Stimulated activated CD4-positive, alpha-beta T cell treated with anti-CD3 and anti-CD28 coated beads, TNF-alpha, amount 100 ng/mL, for 1 hour (primary cell): Measurements from ENCODE around the gene ARID5B.

Experiments
- DNase-seq, 3 donors: peaks; one replicate each; pipeline ENCODE4 v3.0.0-alpha.2; 2020; ENCODE audit warnings: low read depth in 3 of 3, low spot score in 1 of 3

The ARID5B gene

DNA sequence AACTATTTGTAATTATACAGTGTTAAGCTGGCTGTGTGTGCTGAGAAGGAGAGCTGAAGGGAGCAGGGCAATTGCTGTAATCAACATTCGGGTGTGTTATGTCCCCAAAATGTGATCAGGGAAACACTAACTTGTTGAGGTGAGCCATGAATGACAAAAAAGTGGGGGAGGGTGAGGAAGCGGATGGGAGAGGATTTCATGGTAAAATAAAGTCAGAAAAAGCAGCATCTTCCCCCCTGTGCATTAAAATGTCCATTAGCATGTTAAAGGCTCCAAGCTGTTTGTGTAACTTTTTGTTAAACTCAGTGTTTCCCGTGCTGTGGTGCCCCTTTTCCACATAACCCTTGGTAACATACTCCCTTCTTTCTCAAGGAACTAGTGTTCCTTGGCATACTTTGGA lies 84.9 kb downstream of the ARID5B start:
- DNase-seq: no peak

- no peak for DNase-seq
Measured at GRCh38 chr10:61986788-61987492, 85.4 kb downstream of the ARID5B start.

DNA sequence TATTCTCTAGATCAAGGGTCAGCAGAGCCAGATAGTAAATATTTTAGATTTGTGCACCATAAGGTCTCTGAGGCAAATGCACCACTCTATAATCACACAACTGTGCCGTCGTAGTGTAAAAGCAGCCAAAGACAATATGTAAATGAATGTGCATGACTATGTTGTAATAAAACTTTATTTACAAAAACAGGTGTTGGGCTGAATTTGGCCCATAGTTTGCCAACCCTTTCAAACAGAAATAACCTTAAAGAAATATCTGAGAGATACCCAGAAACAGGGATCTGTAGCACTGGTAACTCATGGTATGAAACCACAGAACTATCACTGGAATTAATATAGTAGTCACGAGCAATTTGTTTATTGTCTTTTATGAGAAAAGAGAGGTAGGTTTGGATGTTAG lies 86.0 kb downstream of the ARID5B start:
- DNase-seq: no peak

DNA sequence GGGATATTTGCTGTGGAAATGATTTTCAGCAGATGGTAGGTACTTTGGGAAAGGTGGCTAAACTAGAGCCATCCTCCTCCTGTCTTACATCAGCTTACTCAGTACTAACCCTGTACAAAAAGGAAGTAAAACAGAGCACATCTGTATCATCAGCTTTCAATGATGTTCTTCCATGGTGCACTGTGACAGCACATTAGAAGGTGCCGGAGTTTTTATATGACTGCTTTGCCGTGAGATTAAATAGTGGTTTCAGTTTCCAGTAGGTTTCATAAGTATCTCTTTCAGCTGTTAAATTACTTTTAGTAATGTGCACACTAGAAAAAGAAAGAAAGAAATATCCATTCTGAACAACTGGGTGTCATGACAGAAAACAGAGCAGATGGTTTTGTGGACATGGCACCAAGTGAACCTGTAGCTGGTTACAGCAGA lies 86.5 kb downstream of the ARID5B start:
- no peak for DNase-seq

DNA sequence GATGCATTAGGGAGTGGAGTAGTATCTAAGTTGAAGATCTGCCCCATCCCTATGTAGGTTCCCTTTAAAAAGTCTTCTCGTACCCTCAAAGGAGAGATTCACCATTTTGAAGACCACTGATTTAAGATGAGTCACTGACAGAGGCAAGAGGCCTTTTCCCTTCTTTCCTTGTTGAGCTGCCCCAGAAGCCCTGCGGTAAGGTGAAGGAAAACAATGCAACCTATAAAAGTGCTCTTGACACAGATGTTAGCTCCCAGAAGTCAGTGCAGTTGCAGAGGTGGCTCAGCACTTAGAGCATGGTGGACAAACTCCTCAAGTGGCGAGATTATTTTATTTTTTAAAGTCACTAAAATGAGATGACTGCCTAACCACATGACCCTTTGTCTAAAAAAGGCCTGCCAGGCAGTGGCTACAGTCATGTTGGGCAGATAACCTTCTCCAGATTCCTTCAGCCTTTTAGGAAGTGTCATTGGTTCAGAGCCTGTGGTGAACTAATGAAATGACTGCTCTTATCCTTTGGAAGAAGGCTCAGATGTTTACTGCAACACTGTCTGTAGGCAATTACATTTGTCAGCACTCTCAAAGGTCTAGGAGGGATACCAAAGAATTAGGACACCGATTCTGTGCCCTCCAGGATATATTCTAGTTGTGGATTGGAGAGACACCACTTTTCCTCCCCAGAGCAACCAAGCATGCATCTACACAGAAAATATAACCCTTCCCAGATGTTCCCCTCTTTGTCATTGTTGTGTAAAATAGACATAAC lies 88.7 kb downstream of the ARID5B start:
- no peak for DNase-seq

DNA sequence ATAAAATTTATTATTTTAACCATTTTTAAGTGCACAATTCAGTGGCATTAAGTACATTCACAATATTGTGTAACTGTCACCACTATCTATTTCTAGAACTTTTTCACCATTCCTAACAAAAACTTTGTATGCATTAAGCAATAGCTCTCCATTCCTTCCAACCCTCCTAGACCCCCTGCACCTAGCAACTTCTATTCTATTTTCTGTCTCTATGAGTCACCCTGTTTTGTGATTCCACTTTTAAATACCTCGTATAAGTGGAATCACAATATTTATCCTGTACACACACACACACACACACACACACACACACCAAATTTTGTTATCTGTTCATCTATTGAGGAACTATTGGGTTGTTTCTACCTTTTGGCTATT lies 89.2 kb downstream of the ARID5B start:
- DNase-seq: no peak

- DNase-seq: no peak
Measured at GRCh38 chr10:61991166-61991565, 89.7 kb downstream of the ARID5B start.

GRCh38 chr10:61992059-61992460 lies 90.6 kb downstream of the ARID5B start:
- no peak for DNase-seq

DNA sequence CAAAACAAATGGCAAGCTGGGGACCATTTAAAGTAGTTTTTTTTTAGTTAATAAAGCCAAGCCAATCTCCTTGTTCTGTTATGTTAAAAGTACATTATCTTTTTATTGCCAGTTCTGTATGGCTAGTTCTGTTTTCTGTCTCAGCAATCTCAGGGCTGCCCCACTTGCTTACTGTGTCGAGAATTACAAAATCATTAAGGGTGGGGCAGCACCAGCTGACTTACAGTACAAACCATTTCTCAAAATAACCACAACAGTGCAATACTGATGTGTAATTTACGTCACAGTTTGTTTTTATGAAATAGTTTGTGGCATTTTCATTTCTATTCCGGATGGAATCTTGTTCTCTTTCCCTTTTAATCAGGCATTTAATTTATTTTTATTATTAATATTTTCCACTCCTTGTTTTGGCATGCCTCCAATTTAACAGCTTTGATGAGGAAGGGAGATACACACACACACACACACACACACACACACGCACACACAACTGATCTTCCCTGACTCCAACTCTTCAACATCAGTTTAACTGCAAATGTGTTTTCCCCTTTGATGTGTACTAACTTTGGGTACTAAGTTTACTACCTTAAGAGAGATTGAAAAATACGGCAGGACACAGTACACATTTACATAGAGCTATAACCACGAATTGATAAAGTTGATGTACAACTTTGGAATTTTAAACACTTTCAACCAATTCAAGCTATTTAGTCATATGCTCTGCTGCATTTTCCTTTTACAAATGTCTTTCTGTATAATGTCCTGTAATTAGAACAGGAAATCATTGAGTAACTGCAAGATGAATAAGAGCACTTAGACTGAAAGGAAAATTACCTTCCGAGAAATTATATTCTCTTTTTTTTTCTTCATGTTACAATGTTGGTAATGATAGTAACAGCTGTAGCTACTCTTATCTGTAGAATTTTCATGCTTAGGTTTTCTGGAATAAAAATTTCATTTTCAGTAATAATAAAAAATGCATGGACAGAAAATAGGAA lies 91.5 kb downstream of the ARID5B start:
- no peak for DNase-seq

GRCh38 chr10:61993711-61994401 lies 92.4 kb downstream of the ARID5B start:
- DNase-seq: no peak

- DNase-seq: no peak
Measured at GRCh38 chr10:61994405-61995219, 93.1 kb downstream of the ARID5B start.

DNA sequence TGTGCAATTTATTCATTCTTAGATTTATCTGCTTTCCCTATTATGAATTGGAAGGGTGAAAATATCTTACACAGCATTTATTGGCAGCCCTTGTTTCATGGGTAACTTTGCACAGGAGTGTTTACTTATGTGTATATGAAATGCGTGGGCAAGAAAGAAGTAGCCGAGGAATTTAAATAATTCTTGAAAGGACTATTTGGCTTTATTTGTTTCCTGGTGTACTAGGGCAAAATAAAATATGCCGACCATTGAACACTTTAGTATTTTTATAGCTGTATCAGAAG lies 93.7 kb downstream of the ARID5B start:
- DNase-seq: no peak

DNA sequence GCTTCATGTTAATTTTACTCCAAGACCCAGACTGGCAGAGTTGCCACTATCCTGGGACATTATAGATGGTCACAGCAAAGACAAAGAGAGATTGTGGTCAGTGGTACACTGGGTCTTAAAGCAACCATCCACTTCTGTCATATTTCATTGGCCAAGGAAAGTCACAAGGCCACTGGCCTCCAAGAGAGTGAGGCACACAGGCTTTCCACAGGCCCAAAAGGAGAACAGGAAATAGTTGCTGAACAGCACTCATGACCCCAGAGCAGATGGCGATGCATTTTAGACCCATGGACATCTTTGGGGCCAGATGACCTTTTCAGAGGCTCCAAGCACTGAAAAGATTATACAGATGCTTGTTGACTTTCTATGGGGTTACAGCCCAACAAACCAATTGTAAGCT lies 97.4 kb downstream of the ARID5B start:
- DNase-seq: no peak

DNA sequence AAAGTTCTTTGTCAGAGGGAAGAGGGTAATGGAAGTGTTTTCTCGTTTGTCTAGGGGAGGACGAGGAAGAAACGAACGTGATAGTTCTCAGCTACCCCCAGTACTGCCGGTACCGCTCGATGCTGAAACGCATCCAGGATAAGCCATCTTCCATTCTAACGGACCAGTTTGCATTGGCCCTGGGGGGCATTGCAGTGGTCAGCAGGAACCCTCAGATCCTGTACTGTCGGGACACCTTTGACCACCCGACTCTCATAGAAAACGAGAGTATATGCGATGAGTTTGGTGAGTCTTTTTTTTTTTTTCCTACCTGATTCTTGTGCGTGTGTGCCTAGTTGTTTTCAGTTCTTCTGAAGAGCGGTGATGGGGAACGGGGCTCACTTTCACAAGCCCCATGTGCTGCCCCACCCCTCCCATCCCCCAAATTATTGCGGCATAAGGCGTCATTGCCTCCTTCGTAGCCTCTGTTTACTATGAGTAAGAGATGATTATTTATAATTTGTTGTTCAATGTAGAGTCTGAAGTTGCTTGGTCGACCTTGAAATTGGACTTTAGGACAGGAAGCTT lies 98.6 kb downstream of the ARID5B start:
- no peak for DNase-seq

- no peak for DNase-seq
Measured at GRCh38 chr10:62000726-62001125, 99.2 kb downstream of the ARID5B start.

DNA sequence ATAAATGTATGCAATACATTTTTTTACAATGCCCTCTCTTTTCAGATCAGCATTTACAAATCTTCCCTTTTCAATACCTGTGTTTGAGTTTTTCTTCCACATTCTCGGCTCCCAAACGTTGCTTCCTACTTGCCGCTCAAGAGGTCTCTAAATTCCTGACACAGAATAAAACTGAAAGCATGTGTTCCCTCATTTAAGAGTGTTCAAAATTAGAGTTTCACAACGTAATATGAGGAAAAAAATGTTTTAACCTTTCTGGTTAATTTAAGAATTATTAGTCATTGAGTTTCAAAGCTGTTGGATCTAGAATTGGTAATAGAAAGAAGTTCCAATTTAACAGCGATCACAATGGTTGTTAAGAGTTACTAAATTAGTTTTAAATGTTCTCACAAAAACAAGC lies 100.4 kb downstream of the ARID5B start:
- DNase-seq: no peak

- no peak for DNase-seq
Measured at GRCh38 chr10:62002753-62003152, 101.3 kb downstream of the ARID5B start.

DNA sequence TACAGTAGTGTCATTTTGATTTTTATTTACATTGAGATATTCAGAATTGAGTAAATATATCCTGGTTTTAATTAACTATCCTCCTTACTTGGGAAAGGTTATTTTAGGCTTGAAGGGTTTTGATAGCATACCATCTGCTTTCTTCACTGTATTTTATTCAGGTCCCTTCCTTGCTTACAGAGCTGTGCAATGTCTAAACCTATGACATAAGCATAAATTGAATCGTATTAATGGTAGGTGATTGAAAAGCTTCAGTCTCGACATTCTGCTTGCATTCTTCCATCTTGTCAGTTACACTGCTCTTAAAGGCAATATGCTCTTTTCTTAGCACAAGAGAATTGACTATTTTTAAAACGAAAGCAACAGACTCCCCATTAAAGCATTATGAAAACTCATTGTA lies 102.5 kb downstream of the ARID5B start:
- DNase-seq: no peak

DNA sequence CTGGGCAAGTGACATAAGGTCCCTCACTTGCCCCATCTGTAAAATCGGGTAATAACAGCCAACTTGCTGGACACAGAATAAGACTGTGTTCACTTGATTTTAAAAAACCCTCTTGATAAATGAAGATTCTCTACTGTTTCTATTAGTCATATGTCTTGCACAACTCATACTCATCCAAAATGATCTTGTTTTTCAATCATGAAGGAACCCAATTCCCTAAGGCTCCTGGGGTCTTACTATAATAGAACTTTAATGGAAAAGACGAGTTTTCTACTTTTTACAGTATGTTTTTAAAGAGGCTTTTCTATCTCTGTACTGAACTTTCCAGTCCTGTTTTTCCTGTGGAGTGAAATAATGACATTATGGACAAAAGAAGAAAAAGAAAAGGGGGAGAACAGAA lies 103.8 kb downstream of the ARID5B start:
- DNase-seq: no peak

GRCh38 chr10:62005687-62006086 lies 104.2 kb downstream of the ARID5B start:
- no peak for DNase-seq
